Left lobe of liver (tissue), 2 donors: Measurements from ENCODE around the gene TRAK2. TPM values are rescaled to one million over a fixed set of nuclear protein-coding genes. Genes with fewer than 3 reads are reported as not detected.

Experiments
- ATAC-seq: fragments of 200-7000 bp; cut with Tn5 transposase; one replicate; pipeline ENCODE4 v1.9.1; 2020; ENCODE audit warnings: mild to moderate bottlenecking, moderate library complexity
- DNase-seq: peaks from one replicate; pipeline ENCODE4 v3.0.0-alpha.2; 2020; ENCODE audit warnings: low spot score
- total RNA-seq: library from RNA; stranded (reverse); gene quantifications from one replicate; pipeline ENCODE4 v1.2.1, GENCODE V29; 2021
- donor health status: DM: no; HTN: no; CAD: no; lungs with moderate emphysema.
- donor health status: DM: no; HTN: yes; CAD: no.

TRAK2 gene
- total RNA-seq, 1 donor from 2014 or later = 12.3 TPM

DNA sequence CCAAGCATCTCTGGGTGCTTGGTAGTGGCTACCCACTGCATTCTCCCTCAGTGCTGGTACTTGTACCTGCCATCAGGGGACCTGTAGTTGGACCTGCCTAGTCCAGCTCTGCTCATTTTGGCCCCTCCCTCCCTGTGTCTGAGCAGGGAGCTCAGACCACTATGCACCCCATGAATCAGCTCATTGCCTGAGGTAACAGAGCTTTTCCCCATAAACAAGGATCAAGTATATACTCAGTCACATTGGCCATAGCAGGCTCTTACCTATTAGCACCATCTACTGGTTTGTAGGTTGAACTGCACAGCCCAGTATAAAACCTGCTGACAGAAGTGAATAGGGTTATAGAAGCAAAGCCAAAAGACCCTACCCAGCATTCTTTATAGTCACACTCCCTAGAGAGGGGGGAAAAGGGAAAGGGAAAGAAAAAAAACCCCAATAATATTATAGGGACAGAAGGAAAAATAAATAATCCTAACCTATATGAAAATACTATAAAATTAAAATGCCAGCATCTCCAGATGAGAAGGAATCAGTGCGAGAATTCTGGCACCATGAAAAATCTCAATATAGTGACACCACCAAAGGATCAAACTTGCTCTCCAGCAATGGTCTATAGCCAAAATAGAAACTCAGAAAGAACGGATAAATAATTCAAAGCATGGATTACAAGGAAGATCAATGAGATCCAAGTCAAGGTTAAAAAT, 87.2 kb downstream of the TRAK2 start:
- peak; percentile 94 for ATAC-seq
- DNase-seq = no peak

DNA sequence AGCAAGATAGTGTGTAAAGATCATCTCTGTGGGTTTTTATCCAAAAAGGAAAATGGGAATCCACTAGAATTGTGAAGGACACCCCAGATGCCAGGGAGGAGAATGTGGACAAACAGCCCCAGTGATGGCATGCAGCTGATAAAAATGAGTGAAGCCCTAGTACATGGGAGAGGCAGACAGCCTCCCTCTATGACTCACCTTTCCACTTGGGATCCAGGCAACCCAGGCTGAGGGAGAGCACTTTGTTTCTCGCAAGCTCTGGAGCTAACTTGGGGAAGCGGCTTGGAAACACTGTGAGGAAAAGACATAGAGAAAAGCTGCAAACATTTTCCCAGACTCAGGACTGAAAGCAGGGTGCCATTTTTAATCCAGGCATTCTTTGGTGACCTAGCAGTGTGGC, 88.9 kb downstream of the TRAK2 start:
- DNase-seq = no peak
- ATAC-seq = no peak

DNA sequence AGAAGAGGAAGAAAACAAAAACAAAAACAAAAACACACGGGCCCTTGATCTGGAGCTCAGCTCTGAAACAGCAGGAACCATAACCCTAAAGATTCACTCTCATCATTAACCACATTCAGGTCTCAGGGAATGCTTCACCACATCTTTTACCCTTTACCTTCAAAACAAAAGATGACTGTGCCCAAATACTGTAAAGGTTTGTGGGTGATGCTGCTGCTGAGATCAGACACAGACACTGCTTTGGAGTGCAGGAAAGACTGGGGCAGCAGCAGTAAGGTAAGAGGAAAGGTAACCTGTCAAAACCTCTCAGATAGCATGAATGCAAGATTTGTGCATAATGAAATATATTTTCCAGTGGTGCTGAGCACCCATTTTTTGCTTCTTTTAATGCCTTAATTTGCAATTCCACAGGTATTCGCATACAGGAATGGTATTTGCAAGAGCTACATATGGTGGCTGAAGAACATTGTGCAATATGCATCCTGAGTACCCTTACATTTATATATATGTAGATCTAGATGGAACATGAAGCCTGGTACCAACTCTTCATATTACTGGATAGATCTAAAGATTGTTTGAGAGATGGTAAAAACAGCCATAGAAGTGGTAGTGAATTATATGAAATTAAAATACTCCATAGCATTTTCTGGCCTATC, 90.1 kb downstream of the TRAK2 start:
- no peak for DNase-seq
- ATAC-seq = no peak

DNA sequence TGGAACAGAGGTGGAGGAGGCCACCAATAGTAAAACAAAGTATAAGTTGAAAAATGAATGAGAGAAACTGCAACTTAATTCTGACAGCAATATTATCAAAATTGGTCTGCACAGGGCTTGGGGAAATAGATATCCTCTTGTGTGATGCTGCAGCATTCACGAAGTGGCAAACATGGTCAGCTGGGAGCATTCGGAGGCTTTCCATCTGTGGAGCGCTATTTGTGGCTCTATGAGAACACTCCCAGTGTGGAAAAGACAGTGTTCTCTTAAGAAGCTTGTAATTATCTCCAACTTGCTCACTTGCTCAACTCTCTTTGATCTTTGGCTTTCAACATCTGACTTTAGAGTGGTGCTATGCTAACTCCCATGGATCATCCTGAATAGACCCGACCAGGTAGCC, 91.0 kb downstream of the TRAK2 start:
- ATAC-seq (no peak), DNase-seq (no peak)

DNA sequence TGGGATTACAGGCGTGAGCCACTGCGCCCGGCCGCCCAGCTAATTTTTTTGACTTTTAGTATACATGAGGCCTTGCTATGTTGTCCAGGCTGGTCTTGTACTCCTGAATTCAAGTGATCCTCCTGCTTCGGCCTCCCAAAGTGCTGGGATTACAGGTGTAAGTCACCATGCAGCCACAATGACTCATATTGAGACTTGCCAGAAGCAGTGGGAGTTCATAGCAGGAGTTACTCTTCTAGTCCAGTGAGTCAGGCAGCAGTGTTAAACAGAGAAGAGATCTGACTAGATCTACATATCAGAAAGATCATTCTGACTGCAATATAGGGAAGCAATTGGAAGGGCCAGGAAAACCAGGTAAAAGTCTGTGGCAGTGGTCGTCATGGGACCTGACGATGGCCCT, 92.6 kb downstream of the TRAK2 start:
- DNase-seq = no peak
- ATAC-seq = no peak

DNA sequence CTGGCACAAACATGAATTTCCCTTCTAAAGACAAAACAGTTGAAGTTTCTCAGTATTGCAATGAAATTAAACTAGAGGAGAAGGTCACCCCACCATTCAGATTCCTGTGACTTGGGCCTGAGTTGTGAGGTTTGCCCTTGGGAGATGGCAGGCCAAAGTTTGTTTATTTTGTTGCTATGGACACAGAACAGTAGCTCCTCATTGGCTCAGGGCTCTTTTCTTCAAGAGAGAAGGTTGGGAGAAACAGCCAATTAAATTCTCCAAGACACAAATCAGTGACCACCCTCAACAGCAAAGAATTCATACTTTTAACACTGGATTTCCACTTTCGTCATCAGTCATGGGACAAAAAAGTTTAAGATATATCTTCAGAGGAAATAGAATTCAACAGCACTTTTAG, 94.0 kb downstream of the TRAK2 start, which contains the start of gene FLACC1:
FLACC1 (minus strand) TSS at position 125 of the 400 bp plus-strand sequence. CDS start 5,941 bp downstream, outside the sequence.
- ATAC-seq (peak; percentile 41), DNase-seq (no peak)

DNA sequence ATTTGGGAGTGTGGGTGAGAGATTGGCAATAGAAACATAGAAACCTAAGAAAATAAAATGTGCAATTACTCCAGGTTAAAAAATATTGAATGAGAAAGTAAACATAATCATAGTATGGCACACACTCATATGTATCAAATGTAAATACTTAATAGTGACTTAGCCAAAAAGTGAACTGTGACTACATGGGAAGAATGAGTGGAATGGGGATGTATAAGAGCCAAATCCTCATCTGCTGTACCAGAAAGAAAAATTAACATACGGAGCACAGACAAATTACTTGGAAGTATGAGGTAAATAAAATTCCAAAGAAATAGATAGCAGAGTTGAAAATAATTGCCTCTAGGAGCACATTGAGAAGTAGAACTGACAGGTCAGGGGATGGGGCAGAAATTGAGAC, 98.1 kb downstream of the TRAK2 start:
- no peak for ATAC-seq
- DNase-seq = no peak

DNA sequence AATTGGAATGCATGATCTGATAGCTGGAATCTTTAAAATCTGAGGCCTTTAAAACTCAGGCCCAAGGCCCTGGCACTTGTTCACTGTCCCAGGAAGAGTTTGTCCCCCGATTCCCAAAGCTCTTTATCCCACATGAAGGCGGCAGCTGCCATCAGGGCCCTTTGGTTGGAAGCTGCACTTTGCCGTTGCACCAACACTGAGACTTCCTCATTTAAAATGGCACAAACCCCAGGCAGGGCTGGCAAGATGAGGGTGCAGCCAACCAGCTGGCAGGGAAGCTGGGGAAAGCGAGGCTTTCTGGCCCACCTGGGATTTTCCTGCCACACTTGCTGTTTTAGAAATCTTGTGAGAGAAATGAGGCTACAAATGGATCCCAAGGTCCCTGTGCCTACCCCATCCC, 100.4 kb downstream of the TRAK2 start:
- ATAC-seq (no peak), DNase-seq (no peak)

DNA sequence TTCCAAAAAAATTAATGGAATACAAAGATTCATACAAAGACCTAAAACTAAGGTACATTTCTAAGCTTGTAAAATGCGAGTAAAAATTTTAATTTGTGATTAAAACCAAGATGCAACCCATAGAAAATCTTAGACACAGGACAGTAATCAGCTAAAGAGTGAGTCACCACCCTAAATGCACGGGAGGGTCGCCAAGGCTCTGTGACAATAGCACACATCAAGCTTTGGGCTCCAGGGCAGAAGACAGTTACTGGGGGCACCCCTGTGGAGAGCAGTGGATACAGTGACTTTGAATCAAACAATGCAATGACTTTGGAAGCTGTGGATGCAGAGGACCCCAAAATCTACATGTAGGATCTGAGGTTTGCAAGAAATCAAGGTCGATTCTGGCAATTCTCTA, 101.7 kb downstream of the TRAK2 start:
- no peak for ATAC-seq

DNA sequence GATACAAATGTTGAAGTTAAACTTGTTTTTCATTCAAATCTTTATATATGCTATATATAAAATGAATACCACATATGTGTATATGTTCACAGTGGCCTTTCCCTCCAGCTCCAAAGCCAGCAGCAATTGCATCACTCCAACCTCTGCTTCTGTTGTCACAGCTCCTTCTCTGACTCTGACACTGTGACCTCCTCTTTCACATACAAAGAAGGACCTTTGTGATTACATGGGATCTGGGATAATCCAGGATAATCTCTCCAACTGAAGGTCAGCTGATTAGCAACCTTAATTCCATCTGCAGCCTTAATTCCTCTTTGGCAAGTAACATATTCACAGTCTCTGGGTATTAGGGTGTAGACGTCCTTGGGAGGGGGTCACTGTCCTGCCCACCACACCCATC, 102.5 kb downstream of the TRAK2 start:
- ATAC-seq = no peak

More for the DNA sequence above, 101.7 kb downstream of the TRAK2 start:
- no peak for DNase-seq

DNA sequence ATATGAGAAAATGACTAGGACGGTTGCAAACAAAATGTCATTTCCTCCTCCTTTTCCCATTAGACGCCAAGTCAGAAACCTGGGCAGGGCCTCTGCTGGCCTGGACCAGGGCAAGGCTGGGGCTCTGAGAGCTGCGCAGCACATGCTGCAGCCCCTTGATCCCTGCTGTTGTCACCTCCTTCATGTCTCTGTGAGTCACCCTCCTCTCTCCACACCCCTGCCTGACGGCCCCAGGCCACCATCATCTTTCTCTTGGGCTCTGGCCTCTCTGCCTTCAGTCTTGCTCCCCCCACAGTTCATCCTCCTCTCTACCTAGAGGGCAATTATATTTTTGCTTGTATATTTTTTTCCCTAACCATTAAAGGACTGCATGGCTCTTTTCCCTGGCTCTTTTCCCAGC, 104.1 kb downstream of the TRAK2 start:
- no peak for DNase-seq
- ATAC-seq = no peak

More for the DNA sequence above, 102.5 kb downstream of the TRAK2 start:
- no peak for DNase-seq

DNA sequence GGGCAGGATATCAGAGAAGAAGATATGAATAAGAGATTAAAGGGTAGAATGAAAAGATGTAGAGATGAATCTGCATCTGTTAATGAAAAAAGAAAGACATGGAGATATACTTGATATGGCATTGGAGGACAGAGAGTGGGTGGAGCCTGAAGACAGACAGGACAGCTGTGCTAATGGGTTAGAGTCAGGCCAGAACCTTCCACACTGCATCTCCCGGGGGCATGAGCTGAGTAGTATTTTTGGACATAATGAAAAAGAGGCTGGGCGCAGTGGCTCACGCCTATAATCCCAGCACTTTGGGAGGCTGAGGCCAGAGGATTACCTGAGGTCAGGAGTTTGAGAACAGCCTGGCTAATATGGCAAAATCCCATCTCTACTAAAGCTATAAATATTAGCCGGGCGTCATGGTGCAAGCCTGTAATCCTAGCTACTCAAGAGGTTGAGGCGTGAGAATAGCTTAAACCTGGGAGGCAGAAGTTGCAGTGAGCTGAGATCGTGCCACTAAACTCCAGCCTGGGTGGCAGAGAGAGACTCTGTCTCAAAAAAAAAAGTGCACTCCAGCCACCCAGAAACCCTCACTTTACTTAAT, 105.5 kb downstream of the TRAK2 start:
- DNase-seq (no peak), ATAC-seq (no peak)

DNA sequence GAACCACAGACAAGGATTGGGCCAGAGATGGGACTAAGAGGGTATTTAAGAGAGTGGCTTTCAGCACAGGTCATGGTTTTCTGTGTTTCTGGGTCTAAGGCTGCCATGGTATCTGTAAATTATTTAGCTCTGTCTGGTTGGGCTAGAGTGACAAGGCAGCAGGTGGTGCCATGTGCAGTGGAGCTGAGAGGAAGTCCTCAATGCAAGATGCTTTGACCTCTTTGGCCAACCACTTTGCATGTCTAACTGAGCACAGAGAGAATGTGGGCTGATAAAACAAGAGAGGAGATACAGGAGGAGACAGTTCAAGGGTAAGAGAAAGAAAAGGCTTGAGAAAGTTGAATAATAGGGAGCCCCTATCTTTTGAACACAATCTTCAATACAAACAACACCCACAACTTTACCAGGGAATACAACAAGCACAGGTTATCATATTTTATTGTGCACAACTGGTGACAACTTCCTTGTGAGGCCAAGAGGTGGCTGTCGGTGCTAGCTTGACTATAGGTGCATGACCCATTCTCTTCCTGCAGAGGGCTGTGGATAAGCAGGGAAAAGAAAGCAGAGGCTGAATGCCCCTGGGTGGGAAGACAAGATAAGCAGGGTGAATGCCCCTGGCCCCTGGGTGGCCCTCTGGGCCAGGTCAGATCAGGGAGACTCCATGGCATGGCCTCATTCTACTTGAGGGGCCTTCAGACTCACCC, 106.4 kb downstream of the TRAK2 start:
- DNase-seq (no peak), ATAC-seq (no peak)

DNA sequence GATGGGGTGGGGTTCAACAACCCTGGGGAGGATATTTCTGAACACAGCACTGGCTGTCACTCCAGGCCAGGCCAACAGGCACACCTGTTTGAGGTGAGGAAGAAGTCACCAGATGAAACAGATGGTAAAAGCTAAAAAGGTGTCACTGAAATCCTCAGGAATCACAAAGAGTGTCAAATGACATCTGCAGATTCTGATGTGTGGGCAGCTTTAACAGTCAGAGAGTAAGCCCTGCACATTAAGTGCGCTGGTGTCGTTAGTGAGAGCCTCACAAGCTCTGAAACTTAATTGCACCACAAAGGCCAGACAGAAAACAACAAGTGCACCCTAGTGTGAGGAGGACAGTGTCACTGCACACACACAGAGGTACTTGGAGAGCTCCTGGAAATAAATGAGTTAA, 107.7 kb downstream of the TRAK2 start:
- DNase-seq = no peak

DNA sequence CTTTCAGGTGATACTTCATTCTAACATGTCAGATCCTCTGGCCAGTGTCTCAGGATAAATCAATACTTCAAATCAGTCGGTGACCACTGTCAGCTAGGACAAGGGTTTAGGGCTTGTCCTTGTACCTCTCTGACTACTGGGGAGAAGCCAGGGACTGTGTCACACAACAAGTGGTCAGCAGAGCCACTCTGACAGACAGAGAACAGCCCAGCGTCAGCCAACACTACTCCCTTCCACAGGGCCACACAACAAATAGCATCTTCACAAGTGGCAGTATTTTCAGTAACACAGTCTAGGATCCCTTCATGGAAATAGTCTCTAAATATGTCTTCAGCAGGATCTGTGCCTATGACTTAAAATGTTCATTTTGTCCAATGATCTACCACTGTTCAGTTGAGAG, 108.3 kb downstream of the TRAK2 start:
- ATAC-seq (no peak), DNase-seq (no peak)

More for the DNA sequence above, 107.7 kb downstream of the TRAK2 start:
- ATAC-seq = no peak

DNA sequence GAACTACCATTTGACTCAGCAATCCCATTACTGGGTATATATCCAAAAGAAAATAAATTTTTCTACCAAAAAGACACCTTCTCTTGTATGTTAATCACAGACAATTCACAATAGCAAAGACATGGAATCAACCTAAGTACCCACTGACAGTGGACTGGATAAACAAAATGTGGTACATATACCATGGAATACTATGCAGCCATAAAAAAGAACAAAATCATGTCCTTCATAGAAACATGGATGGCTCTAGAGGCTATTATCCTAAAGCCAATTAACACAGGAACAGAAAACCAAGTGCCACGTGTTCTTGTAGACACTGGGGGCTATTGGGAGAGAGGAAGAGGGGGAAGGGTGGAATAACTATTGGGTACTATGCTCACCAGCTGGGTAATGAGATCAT, 121.8 kb downstream of the TRAK2 start:
- DNase-seq (no peak), ATAC-seq (no peak)

DNA sequence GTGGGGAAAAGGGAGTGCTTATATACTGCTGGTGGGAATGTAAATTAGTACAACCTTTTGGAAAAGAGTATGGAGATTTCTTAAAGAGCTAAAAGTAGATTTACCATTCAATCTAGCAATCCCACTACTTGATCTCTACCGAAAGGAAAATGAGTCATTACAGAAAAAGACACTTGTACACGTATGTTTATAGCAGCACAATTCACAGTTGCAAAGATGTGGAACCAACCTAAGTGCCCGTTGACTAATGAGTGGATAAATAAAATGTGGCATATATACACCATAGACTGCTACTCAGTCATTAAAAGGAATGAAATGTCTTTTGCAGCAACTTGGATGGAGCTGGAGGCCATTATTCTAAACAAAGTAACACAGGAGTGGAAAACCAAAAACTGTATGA, 123.6 kb downstream of the TRAK2 start:
- DNase-seq (no peak), ATAC-seq (no peak)
